NCI-H748 treated with DMSO at 0.1 percent for 48 hours (cell line): ENCODE results near the gene FYB1.
"Not testable (repeated sequence)": the region's sequence is repeated elsewhere in the genome, so short reads cannot be mapped to it uniquely, and the experiment has no call there.

ENCODE experiments used
- DNase-seq: peaks from one replicate; lab custom pipeline; 2025; lab: John Stamatoyannopoulos, UW

The FYB1 gene

DNA sequence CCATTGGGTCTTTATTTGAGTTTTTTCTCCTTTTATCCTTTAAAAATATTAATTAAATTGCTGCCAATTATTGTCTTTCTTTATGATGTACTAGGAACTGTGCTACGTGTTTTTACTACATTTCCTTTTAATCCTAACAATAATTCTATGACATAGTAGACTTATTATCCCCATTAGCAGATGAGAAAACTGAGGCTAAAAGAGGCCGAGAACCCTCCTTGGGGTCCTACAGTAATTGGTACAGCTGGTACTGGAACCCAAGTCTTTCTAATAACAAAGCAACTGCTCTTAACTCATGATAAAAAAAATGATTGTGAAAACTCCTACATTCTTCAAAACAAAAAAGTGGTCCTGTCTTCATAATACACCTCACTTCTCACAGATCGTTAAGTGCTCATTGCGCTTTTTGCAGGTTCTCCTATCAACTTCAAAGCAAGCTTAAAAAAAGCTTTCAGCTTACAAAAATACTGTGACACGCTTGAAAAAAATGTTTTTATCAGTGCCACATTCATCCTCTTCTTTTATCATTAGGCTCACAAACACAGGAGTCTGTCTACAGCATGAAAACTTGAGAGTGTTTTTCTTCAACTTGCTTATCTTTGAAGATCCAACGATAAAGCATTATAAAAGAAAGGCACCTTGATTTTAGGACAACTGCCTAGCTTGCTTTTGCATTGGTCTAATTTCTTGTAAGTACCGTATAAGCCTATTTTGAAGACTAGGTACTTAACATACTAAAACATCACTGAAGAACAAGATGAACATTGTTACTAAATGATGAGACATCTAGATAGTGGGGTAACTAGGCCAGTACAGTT lies 32.4 kb downstream of the FYB1 start:
- DNase-seq, result no peak

DNA sequence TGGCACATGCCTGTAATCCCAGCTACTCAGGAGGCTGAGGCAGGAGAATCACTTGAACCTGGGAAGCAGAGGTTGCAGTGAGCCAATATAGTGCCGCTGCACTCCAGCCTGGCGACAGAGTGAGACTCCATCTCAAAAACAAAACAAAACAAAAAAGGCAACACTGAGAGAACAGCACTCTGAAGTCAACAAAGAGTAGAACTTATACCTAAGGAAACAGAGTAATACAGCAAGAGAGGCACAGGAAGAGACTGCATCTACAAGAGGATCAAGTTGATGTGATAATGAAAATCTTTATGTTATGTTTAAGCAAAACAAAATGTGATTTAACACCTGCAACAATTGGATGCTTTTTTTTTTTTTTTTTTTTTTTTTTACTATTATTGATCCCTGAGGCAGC lies 33.1 kb downstream of the FYB1 start:
- no peak for DNase-seq

DNA sequence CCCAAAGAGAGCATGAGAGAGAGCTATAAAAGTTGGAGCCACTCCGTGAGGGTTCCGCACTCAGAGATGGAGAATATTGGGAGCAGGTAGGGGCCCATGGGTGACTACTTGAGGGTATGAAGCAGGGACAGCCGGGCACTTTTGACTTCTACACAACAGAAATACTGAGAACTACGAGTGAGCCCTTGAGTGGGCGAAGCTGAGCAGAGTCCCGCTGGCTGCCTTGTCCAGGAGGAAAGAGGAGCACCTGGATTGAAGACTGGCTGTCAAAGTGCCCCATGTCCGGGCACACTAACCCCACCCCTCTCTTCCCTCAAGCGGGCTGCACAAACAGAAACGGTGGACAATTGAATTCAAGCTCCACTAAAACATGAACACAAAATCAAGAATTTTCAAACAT lies 33.6 kb downstream of the FYB1 start:
- no peak for DNase-seq

DNA sequence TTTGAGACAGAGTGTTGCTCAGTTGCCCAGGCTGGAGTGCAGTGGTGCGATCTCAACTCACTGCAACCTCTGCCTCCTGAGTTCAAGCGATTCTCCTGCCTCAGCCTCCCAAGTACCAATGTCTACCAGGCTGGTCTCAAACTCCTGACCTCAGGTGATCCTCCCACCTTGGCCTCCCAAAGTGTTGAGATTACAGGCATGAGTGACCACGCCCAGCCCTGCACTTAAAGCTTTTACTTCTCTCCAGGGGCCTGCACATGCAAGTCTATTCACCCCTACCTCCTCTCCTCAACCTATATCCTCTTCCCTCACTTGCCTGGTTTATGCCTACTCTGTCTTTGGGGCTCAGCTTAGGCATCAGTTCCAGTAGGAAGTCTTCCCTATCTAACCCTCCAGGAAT lies 39.8 kb downstream of the FYB1 start:
- not testable (repeated sequence) for DNase-seq

DNA sequence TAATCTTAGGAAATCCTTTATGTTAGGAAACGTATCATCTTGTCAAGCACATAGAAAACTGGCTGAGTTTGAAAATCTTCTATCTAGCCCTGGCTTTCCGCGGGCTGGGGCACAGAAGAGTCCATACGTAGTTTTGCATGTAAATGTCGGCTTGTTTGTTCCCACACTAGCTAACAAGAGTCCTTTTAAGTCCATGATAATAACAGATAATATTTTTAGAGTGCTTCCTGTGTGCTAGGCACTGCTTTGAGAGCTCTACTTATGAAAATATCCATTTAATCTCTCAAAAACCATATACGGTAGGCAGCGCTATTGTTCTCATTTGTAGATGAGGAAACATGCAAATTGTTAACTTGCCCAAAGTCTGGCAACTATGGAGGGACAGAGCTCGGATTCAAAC lies 40.5 kb downstream of the FYB1 start:
- no peak for DNase-seq

DNA sequence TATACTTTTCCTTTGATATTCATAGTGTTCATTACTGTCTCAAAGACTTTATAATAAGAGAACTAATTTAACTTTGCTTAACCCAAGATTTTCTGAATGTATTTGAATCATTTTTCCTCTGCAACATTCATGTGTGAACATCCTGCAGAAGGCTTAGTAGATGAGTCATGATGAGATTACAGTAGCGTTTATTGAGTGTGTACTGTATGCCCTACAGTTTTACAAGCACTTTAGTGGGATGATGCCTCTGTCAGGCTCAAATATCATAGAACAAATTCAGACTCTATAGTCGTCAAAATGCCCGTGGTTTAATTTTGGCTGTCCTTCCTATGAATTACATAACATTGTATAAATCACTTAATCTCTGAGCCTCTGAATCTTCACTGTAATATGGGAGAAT lies 41.2 kb downstream of the FYB1 start:
- DNase-seq, result no peak

DNA sequence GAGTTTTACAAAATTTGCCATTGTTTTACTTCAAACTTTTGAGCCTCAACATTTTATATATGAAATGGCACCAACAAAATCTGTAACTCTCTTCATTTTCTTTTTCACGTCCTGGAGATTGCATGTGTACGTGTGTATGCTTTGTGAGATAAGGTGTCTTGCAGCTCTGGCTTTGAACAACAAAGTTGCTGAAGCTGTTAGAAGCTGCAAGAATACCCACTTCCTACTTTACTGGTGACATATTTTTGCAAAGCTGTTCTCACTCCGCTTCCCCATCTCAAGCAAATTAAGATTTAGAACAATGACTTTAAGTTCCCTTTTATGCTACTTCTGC lies 41.8 kb downstream of the FYB1 start:
- DNase-seq, result no peak

DNA sequence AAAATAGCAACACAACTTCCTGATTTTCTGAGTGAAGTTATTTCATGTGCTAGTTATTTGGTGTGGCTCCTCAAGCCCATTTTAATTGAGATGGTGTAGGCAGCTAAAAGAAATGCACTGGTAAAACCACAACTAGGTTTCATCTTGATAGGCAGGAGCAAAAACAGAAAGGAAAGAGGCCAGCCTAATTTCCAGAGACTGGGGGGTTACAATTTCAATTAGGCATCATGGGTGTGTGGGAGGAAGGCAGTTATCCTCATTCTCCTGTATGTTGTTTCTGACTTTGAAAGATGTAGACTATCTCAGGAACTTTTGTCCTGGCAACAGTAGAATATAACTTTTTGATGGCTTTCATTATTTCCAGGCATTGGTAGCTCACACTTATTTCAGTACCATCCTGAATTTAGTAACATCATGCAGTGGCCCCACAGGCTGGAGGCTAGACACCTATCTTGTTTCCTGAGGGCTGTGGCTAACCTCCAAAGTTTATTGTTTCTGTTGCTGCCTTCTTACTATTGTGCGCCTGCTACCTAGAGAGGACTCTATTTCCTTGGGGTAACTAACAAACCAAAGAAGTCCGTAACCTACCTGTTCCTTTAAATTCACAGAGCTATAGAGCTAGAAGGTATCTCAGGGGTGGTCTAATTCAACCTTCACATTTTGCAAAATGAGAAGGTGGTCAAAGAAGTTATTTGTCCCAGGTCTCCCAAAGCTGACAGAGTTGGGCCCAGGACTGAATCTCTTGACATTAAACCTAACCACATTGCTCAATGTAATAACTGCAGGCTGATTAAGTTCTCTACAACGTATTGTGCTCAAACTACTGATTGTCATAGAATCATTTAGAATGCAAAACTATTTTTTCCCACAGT lies 42.4 kb downstream of the FYB1 start:
- DNase-seq, result no peak

DNA sequence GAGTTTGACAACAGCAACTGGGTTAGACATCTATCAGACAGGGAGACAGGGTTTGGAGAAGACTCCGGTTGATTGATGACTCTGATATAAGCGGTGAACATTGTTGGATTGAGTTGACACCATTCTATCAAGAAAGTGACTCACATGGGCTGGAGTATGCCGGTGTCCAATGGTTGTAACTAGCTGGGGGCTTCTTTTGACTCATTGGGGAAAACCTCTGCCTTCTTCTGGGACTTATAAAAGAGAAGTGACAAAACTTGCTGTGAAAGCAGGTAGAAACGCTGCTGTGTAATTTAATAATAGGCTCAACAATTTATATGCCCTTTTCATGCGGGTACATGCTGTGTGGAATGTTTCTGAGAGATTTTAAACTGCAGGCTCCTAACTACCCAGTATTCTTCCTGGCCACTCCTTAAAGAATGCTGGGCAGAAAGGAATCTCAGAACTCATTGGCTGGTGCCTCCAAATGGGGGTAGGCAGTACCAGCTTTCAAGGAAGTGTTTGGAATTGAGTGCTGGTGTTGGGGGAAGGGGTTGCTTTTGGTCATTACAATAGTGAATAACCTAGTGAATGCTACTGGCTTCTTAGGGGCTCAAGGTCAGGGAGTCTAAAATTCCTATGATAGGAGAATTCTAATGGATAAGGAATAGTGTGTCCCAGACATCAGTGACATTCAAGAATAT lies 43.9 kb downstream of the FYB1 start:
- no peak for DNase-seq

DNA sequence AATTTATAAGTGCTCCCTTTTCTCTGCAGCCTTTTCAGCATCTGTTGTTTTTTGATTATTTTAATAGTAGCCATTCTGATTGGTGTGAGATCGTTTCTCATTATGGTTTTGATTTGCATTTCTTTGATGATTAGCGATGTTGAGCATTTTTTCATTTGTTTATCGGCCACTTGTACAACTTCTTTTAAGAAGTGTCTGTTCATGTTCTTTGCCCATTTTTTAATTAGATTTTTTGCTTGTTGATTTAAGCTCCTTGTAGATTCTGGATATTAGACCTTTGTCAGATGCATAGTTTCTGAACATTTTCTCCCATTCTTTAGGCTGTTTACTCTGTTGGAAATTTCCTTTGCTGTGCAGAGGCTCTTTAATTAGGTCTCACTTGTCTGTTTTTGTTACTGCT lies 46.3 kb downstream of the FYB1 start:
- DNase-seq, result no peak

DNA sequence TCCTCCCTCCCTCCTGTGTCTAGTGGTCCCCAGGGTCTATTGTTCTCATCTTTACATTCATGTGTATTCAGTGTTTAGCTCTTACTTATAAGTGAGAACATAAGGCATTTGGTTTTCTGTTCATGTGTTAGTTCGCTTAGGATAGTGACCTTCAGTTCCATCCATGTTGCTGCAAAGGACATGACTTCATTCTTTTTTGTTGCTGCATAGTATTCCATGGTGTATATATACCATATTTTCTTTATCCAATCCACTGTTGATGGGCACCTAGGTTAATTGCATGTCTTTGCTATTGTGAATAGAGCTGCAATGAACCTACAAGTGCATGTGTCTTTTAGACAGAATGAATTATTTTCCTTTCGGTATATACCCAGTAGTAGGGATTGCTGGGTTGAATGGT lies 46.8 kb downstream of the FYB1 start:
- DNase-seq, result no peak

DNA sequence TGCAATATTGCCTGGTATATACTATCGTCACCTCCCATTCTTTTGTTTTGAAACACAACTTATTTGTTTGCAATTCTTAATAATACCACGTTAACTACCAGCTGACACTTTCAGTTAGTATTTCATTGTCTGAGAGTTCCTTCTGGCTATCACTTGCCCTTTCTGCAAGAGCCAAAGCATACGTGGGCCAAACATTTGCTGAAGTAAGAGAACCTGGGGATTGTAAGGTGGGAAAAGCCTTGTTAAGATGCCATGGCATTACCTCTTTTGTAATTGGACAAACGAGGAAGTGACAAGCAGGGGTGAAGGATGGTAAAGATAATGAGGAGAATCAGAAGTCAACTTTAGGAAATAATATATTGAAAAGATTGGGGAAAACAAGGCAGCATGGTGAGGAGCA lies 47.7 kb downstream of the FYB1 start:
- DNase-seq, result no peak

DNA sequence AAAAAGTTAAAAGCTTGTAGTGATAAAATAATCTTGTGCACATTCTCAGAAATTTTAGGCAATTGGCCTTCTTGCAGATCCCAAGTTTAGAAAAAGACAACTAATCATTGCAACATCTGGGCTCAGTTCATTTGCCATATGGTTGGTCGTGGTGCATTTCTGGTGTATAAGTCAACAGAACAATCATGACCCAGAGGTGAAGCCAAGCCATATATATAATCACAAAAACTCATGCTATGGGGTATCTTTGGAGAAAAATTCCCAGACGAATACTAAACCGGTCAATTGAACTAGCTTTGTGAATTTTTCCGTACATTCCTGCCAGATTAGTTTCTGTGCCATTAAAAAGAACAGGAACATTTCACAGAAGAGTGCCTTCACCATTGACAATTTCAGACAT lies 50.3 kb downstream of the FYB1 start:
- DNase-seq, result no peak

DNA sequence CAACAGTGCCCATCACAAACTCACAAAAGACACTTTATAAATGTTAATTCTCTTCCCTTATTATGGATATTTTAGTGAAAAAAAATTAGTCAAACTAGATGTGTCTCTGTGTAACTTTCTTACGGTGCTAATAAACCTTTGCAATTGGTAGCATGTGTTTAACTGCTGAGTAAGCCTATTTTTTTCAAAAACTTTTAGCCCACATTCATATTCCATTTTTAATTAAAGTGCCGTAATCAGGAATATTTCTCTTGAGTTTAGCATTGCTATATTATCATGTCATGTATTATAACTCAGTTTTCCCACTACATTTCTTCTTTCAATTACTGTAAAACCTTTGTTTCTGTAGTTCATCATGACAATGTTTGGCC lies 51.4 kb downstream of the FYB1 start:
- no peak for DNase-seq

DNA sequence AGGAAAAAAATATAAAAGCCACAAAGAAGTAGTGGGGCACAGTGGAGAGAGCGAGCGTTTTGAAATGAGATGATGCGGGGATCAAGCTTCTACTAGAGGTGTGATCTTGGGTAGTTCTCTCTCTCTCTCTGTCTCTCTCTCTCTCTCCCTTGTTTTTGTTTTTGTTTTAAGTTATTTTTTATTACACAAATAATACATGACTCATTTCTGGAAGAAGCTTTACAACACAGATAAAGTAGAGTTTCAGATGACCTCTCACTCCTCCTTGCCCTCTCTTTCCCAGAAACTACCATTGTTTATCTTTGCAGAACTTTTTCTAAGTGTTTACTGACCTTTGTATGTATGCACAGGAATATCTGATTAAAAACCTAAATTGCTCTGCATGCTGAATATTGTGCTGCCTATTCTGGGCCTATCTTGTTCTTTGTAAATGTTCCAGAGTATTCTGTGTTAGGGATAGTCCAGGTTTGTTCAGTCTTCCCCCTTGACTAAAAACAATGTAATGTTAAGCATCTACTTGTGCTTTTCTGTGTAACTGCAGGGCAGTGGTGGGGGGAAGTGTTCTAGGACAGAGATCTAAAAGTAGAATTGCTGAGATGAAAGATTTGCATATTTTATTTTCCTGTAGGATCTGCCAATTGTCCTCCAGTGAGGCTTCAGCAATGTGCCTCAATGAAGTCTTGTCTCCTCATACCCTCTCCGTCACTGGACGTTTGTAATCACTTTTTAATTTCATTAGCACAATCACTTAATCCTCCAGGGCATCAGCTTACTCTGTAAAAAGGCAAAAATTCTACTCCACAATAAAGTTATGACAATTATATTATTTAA lies 52.0 kb downstream of the FYB1 start:
- no peak for DNase-seq

DNA sequence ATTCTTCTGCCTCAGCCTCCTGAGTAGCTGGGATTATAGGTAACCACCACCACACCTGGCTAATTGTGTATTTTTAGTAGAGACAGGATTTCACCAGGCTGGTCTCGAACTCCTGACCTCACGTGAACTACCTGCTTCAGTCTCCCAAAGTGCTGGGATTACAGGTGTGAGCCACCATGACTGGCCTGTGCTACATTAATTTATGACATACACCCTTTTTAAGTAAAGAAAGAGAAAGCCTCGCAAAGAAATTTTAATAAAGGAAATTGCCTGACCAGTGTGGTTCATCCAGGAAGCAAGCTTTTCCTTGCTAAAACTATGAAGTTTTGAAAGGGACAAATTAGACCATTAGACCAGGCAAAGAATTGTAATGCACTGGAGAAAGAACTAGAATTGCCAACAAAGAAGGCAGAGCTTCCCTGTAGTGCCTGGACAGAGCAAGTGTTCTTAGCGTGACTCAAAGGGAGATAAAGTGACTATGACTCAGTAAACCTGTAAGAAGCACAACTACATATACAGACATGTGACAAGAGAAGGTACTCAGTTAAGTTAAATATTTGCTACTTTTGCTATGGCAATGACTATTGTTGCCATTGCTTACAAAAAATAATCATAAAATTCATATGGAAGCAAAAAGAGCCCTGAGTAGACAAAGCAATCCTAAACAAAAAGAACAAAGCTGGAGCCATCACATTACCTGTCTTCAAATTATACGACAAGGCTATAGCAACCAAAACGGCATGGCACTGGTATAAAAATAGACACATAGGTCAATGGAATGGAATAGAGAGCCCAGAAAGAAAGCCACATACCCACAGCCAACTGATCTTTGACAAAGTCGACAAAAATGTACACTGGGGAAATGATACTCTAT lies 54.6 kb downstream of the FYB1 start:
- no peak for DNase-seq

DNA sequence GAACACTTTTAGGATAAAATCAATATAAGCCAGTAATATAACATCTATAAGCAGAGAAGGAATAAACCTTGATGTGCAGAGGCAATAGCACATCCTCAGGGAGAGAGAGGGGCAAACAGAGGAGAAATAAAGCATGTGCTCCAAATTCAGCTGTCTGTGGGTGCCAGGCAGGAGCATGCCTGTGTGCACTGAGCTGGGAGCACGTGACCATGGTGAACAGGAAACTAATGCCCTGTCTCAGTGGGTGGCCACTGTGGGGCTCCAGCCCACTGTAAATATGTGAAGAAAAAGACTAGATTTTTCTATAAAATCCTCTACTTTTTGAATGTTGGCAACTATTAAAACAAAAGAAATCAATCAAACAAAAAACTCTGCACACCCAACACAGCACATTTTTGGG lies 55.3 kb downstream of the FYB1 start:
- DNase-seq, result no peak

DNA sequence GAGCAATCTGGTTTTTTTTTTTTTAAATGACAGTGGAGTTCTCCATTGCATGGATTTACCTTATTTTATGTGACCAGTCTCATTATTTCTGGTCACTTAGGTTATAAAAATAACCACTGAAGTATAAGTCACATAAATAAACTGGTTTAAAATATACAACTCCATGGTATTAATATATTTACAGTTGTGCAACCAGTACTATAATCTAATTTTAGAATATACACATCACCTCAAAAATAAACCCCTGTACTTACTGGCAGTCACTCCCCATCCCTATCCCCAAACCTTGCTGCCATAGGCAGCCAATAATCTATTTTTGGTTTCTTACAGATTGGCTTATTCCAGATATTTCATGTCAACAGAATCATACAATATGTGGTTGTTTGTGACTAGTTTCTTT lies 57.8 kb downstream of the FYB1 start:
- no peak for DNase-seq

DNA sequence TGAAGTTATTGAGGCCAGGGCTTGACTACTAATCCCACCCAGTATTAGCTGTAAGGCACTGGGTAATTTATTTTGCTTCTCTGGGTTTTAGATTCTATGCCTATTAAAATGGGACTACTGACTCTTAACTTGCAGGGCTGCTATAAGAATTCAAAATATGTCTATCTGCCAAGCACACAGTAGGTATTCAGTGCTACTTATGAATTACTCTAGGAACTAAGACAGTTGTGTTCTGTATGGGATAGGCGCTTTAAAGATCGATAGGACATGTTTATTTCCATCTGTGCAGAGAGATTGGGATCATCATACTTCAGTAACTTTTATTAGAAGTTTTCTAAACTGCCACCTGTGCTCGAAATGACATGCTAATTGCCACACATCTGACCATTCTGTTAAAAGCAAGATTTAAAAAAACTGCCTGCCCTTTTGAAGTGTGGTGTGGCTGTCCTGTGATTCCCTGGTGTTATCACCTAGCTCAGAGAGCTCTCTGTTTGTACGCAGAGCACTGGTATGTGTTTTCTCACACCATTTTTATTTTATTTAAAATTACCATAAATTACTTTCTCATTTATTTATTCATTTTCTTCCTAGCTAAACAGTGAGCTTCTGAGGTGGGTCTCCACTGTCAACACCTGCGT lies 58.7 kb downstream of the FYB1 start:
- DNase-seq, result no peak

DNA sequence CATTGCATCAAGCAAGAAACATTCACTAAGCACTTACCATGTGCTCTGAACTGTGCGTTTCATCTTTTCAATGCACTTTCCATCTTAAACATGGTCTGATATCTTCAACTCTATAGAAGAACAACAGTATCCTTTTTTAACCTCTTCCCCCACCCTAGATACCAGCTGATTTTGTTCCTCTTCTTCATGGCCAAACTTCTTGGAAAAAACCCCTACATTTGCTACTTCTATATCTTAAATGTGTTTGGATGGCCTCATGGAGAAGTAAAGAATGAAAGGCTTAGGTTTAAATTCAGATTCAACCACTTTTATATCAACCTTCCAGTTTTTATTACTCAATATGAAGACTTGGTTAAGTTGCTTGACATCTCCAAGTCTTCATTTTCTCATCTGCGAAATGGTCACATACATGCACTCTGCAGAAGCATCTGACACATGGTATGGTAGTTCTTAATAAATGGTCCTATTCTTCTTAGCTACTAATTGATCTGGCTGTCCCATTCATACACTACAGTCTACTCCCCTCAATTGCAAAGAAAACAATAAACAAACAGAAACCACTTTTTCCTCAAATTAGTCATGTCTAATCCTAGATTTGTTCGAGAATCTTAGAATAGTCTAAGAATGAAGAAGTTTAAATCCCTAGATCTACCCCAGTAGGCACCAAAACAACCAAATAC lies 59.4 kb downstream of the FYB1 start:
- DNase-seq, result no peak
